Mesenchymal stem cell (in vitro differentiated cells and primary cell): Measurements from ENCODE around the gene RBFA.

Experiments used
- DNase-seq: peaks from one replicate; pipeline ENCODE4 v3.0.0-alpha.2; 2013
- H2AFZ ChIP-seq: one replicate; pipeline ENCODE4 v1.6.1; 2013; ENCODE audit warnings: low read depth, mild to moderate bottlenecking, control low read depth, inconsistent platforms, low read length, moderate library complexity
- H2AK5ac ChIP-seq: 2 replicates; pipeline ENCODE4 v1.6.1; 2013; ENCODE audit warnings: low read length, moderate library complexity, mild to moderate bottlenecking, inconsistent platforms; ENCODE audit not compliant: severe bottlenecking
- H2BK120ac ChIP-seq: one replicate; pipeline ENCODE4 v1.6.1; 2013; ENCODE audit warnings: low read depth, mild to moderate bottlenecking, inconsistent platforms, low read length, moderate library complexity
- H2BK12ac ChIP-seq, 2 experiments: one replicate each; pipeline ENCODE4 v1.6.1; 2013; ENCODE audit warnings: inconsistent platforms in 2 of 2, low read length in 2 of 2, mild to moderate bottlenecking in 2 of 2, moderate library complexity in 2 of 2, control low read depth in 1 of 2
- H2BK15ac ChIP-seq: one replicate; pipeline ENCODE4 v1.6.1; 2013; ENCODE audit warnings: mild to moderate bottlenecking, low read depth, inconsistent platforms; ENCODE audit not compliant: poor library complexity, severe bottlenecking
- H2BK5ac ChIP-seq: 2 replicates; pipeline ENCODE4 v1.6.1; 2013; ENCODE audit warnings: low read depth, mild to moderate bottlenecking, low read length, control low read depth, inconsistent platforms; ENCODE audit not compliant: poor library complexity, severe bottlenecking
- H3K14ac ChIP-seq, 2 experiments: one replicate each; pipeline ENCODE4 v1.6.1; 2013; ENCODE audit warnings: inconsistent platforms in 2 of 2, low read length in 2 of 2, control low read depth in 1 of 2, mild to moderate bottlenecking in 1 of 2, moderate library complexity in 1 of 2
- H3K18ac ChIP-seq, 2 experiments: one replicate each; pipeline ENCODE4 v1.6.1; 2013; ENCODE audit warnings: inconsistent platforms in 2 of 2, low read length in 2 of 2, control low read depth in 1 of 2, low read depth in 1 of 2, mild to moderate bottlenecking in 1 of 2
- H3K23ac ChIP-seq, 2 experiments: one replicate each; pipeline ENCODE4 v1.6.1; 2013; ENCODE audit warnings: inconsistent platforms in 2 of 2, low read length in 2 of 2, mild to moderate bottlenecking in 2 of 2, moderate library complexity in 2 of 2, control low read depth in 1 of 2
- H3K27ac ChIP-seq: 2 replicates; pipeline ENCODE4 v1.5.1; 2013; ENCODE audit warnings: mild to moderate bottlenecking, moderate library complexity, low read length, control low read depth, inconsistent platforms; ENCODE audit not compliant: poor library complexity, severe bottlenecking
- H3K27me3 ChIP-seq, 2 experiments: 2 replicates each; pipeline versions ENCODE4 v1.6.1 to v1.7.0; 2013; ENCODE audit warnings: low read length in 2 of 2, mild to moderate bottlenecking in 2 of 2, moderate library complexity in 2 of 2, control low read depth in 1 of 2, inconsistent platforms in 1 of 2; ENCODE audit not compliant: control insufficient read depth in 1 of 2, insufficient read depth in 1 of 2
- H3K36me3 ChIP-seq, 2 experiments: 2 replicates each; pipeline versions ENCODE4 v1.6.1 to v1.7.0; 2013; ENCODE audit warnings: low read length in 2 of 2, control low read depth in 1 of 2, inconsistent platforms in 1 of 2, low read depth in 1 of 2, mild to moderate bottlenecking in 1 of 2; ENCODE audit not compliant: insufficient read depth in 2 of 2, control insufficient read depth in 1 of 2
- H3K4ac ChIP-seq, 2 experiments: one replicate each; pipeline ENCODE4 v1.6.1; 2013; ENCODE audit warnings: inconsistent platforms in 2 of 2, low read length in 2 of 2, mild to moderate bottlenecking in 2 of 2, moderate library complexity in 2 of 2, control low read depth in 1 of 2, low read depth in 1 of 2
- H3K4me1 ChIP-seq: 2 replicates; pipeline ENCODE4 v1.6.1; 2013; ENCODE audit warnings: low read depth, low read length, control low read depth; ENCODE audit not compliant: control insufficient read depth, insufficient read depth
- H3K4me2 ChIP-seq: 2 replicates; pipeline ENCODE4 v1.6.1; 2013; ENCODE audit warnings: low read length, mild to moderate bottlenecking, inconsistent platforms; ENCODE audit not compliant: poor library complexity, severe bottlenecking
- H3K4me3 ChIP-seq, 2 experiments: 2 replicates each; pipeline versions ENCODE4 v1.5.1 to v1.7.0; 2013; ENCODE audit warnings: low read length in 2 of 2, mild to moderate bottlenecking in 2 of 2, control low read depth in 1 of 2, low read depth in 1 of 2; ENCODE audit not compliant: insufficient read depth in 1 of 2
- H3K79me1 ChIP-seq: replicated peaks from 2 replicates; pipeline ENCODE4 v1.6.1; 2013; ENCODE audit warnings: mild to moderate bottlenecking, control low read depth, low read length, inconsistent platforms; ENCODE audit not compliant: poor library complexity, severe bottlenecking
- H3K9ac ChIP-seq: 2 replicates; pipeline ENCODE4 v1.7.0; 2013; ENCODE audit warnings: mild to moderate bottlenecking, low read length, moderate library complexity
- H3K9me3 ChIP-seq: 2 replicates; pipeline ENCODE4 v1.7.0; 2013; ENCODE audit warnings: mild to moderate bottlenecking, low read length; ENCODE audit not compliant: control insufficient read depth
- H4K8ac ChIP-seq: one replicate; pipeline ENCODE4 v1.6.1; 2013; ENCODE audit warnings: inconsistent platforms, mild to moderate bottlenecking, low read length, moderate library complexity
- H4K91ac ChIP-seq: one replicate; pipeline ENCODE4 v1.6.1; 2013; ENCODE audit warnings: mild to moderate bottlenecking, low read length, inconsistent platforms
- WGBS: methylation state at CpG from one replicate; pipeline ENCODE4 v1.1.7; 2013; ENCODE audit warnings: mixed read lengths; 5-methylcytosine and 5-hydroxymethylcytosine counted together

The RBFA gene

GRCh38 chr18:80035997-80036396 lies 1.8 kb downstream of the RBFA start:
- Histone ChIP-seq H2BK120ac (no peak overlapping the region), H3K9ac (no peak overlapping the region), H3K36me3 (peaks cover 20 to 24% of the 10 kb centered on the region in 2 experiments), H3K14ac (no peak overlapping the region), H3K4me2 (no peak overlapping the region), H3K27ac (no peak overlapping the region), H3K27me3 (no peaks in the 10 kb centered on the region), H3K18ac (no peak overlapping the region), H2BK12ac (no peak overlapping the region), H3K23ac (no peak overlapping the region), H2AFZ (no peak overlapping the region), H2BK5ac (no peak overlapping the region), H3K4ac (no peak overlapping the region), H2BK15ac (no peak overlapping the region), H3K4me1 (peaks cover 8% of the 10 kb centered on the region), H3K79me1 (peaks cover 40% of the 10 kb centered on the region), H3K9me3 (no peaks in the 10 kb centered on the region), H4K91ac (no peak overlapping the region), H3K4me3 (peak overlapping the region in 1 of 2 experiments; percentile 95), H4K8ac (no peak overlapping the region), H2AK5ac (no peak overlapping the region)
- DNase-seq: no peak
- 83% methylated on average over 6 of the region's 7 CpGs for WGBS

DNA sequence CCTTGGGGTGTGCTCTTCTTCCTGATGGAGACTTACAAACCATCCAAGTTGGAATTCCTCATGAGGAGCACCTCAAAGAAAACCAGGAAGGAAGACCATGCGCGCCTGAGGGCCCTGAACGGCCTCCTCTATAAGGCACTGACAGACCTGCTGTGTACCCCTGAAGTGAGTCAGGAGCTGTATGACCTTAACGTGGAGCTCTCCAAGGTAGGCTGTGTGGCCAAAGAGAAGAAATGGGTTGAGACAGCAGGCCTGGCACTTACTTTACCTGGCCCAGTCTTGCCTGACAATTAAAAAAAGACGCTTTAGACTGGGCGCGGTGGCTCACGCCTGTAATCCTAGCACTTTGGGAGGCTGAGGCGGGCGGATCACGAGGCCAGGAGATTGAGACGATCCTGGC lies 3.1 kb downstream of the RBFA start:
- Histone ChIP-seq H2AFZ (no peak overlapping the region), H3K27ac (no peak overlapping the region), H4K91ac (no peak overlapping the region), H3K36me3 (peaks cover 23 to 24% of the 10 kb centered on the region in 2 experiments), H4K8ac (no peak overlapping the region), H2BK15ac (no peak overlapping the region), H2BK5ac (no peak overlapping the region), H3K27me3 (no peaks in the 10 kb centered on the region), H2AK5ac (no peak overlapping the region), H3K23ac (no peak overlapping the region), H3K4me3 (no peak overlapping the region), H3K18ac (no peak overlapping the region), H3K4me1 (peaks cover 8% of the 10 kb centered on the region), H3K79me1 (peaks cover 40% of the 10 kb centered on the region), H2BK120ac (no peak overlapping the region), H3K9me3 (no peaks in the 10 kb centered on the region), H3K9ac (no peak overlapping the region), H3K14ac (no peak overlapping the region), H2BK12ac (no peak overlapping the region), H3K4me2 (no peak overlapping the region), H3K4ac (no peak overlapping the region)
- no peak for DNase-seq
- WGBS: 98% methylated on average over 12 of the region's 12 CpGs

GRCh38 chr18:80037869-80038630 lies 3.8 kb downstream of the RBFA start:
- no peak overlapping the region for H2AK5ac ChIP-seq
- H4K91ac ChIP-seq: no peak overlapping the region
- no peak overlapping the region for H2BK5ac ChIP-seq
- H3K9ac ChIP-seq: no peak overlapping the region
- no peaks in the 10 kb centered on the region for H3K9me3 ChIP-seq
- H3K4me3 ChIP-seq: no peak overlapping the region
- H3K27me3 ChIP-seq: no peaks in the 10 kb centered on the region
- H2BK15ac ChIP-seq: no peak overlapping the region
- no peak overlapping the region for H2BK120ac ChIP-seq
- no peak overlapping the region for H3K14ac ChIP-seq
- H3K36me3 ChIP-seq: peaks cover 26 to 31% of the 10 kb centered on the region in 2 experiments
- no peak overlapping the region for H4K8ac ChIP-seq
- no peak for DNase-seq
- peak overlapping the region in 1 of 2 experiments; percentile 14 for H3K23ac ChIP-seq
- H3K4me2 ChIP-seq: no peak overlapping the region
- H3K18ac ChIP-seq: no peak overlapping the region
- peaks cover 8% of the 10 kb centered on the region for H3K4me1 ChIP-seq
- H2BK12ac ChIP-seq: no peak overlapping the region
- H3K27ac ChIP-seq: no peak overlapping the region
- WGBS: 89% methylated on average over 17 of the region's 17 CpGs
- H3K4ac ChIP-seq: no peak overlapping the region
- peaks cover 38% of the 10 kb centered on the region for H3K79me1 ChIP-seq
- H2AFZ ChIP-seq: no peak overlapping the region

GRCh38 chr18:80040515-80040914 lies 6.3 kb downstream of the RBFA start:
- no peak overlapping the region for H3K23ac ChIP-seq
- peaks cover 2% of the 10 kb centered on the region for H3K4me1 ChIP-seq
- H3K9ac ChIP-seq: no peak overlapping the region
- H2BK120ac ChIP-seq: no peak overlapping the region
- H3K9me3 ChIP-seq: no peaks in the 10 kb centered on the region
- H4K91ac ChIP-seq: no peak overlapping the region
- no peak overlapping the region for H3K4ac ChIP-seq
- no peak overlapping the region for H2AFZ ChIP-seq
- no peak overlapping the region for H2BK15ac ChIP-seq
- H3K14ac ChIP-seq: no peak overlapping the region
- peaks cover 39% of the 10 kb centered on the region for H3K79me1 ChIP-seq
- no peak overlapping the region for H2BK5ac ChIP-seq
- no peak overlapping the region for H2AK5ac ChIP-seq
- H3K27ac ChIP-seq: no peak overlapping the region
- WGBS: 67% methylated on average over 1 of the region's 3 CpGs
- no peaks in the 10 kb centered on the region for H3K27me3 ChIP-seq
- H3K4me2 ChIP-seq: no peak overlapping the region
- no peak overlapping the region for H4K8ac ChIP-seq
- DNase-seq: no peak
- no peak overlapping the region for H3K18ac ChIP-seq
- no peak overlapping the region for H3K4me3 ChIP-seq
- peaks cover 46 to 54% of the 10 kb centered on the region in 2 experiments for H3K36me3 ChIP-seq
- H2BK12ac ChIP-seq: no peak overlapping the region
